ENCODE data around the gene PAFAH2.

DNA sequence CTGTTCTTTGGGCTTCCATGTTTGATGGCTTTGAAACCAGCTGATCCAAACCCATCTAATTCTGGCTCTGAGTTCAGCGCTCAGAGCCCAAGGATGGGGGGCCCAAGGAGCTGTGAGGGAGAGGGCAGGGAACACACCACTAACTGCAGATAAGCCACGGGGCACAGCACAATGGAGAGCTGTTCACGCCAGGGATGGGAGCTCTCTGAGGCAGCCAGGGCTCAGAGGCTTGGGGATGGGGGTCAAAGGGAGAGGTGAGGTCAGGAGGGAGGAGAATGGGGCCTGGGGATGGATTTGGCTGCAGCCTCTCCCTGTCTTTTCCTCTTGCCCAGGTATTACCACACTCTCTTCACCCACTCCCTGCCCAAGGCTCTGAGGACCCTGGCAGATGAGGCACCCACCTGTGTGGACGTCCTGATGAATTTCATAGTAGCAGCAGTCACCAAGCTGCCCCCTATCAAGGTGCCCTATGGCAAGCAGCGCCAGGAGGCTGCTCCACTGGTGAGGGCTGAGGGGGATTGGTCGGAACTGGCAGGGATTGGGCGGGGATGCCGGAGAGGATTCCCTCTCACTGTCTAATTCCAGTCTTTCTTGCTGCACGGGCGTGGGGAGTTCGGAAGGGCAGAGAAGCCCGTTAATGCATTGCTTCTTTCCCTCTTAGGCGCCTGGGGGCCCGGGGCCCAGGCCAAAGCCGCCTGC lies 36.8 kb upstream of the PAFAH2 start:
- TF ChIP-seq ATF2 (tag by site-specific recombination; IDR thresholded peaks at IDR 0.05; ENCODE audit: low read depth) (no peak), KLF10 (tag by site-specific recombination; IDR thresholded peaks at IDR 0.05) (no peak), ZNF548 (tag by site-specific recombination; IDR thresholded peaks at IDR 0.05) (no peak)
- TF ChIP-seq, protein P1, sequence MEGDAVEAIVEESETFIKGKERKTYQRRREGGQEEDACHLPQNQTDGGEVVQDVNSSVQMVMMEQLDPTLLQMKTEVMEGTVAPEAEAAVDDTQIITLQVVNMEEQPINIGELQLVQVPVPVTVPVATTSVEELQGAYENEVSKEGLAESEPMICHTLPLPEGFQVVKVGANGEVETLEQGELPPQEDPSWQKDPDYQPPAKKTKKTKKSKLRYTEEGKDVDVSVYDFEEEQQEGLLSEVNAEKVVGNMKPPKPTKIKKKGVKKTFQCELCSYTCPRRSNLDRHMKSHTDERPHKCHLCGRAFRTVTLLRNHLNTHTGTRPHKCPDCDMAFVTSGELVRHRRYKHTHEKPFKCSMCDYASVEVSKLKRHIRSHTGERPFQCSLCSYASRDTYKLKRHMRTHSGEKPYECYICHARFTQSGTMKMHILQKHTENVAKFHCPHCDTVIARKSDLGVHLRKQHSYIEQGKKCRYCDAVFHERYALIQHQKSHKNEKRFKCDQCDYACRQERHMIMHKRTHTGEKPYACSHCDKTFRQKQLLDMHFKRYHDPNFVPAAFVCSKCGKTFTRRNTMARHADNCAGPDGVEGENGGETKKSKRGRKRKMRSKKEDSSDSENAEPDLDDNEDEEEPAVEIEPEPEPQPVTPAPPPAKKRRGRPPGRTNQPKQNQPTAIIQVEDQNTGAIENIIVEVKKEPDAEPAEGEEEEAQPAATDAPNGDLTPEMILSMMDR (tag by site-specific recombination; IDR thresholded peaks at IDR 0.05), result no peak
